Measurements from ENCODE around the gene ATP6V0E1. TPM values are rescaled to one million over a fixed set of nuclear protein-coding genes. Genes with fewer than 3 reads are reported as not detected.

Gene ATP6V0E1
- total and polyA plus RNA-seq, 2 donors (not counting 3 experiments of a cell fraction or from before 2014, with no cell fraction given) = 217 to 278 TPM

DNA sequence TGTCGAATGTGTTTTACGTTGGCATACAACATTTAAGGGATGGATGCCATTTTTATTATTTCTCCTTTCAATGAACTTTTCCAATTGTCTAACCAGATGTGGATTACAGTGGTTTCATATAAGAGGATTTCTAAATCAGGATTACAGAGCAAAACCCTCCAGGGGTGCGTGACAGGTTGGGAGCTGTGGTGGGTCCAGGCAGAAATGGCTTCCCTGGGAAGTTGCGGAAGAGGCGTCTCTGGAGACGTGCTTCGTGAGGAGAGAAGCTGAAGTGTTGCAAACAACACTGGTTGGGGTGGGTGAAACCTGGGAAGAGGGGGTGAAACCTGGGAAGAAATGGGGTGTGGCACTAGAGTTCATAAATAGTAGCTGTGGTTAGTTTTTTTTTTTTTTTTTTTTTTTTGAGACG lies 28.8 kb upstream of the ATP6V0E1 start:
- dilution Hi-C loops (cut with MboI; ENCODE audit: extremely low pct_ligation_motif_present, low sequenced_read_pairs) (no loop called here), intact Hi-C loops (cut with micrococcal nuclease) (loop anchor here (1.0 to 5.0 kb wide), 3 partner anchors 11 to 378 kb away; no protein-coding TSS in a partner anchor)
- no peaks in the 10 kb centered on the region for H4K20me1 ChIP-seq (replicated peaks; ENCODE audit: control insufficient read depth, extremely low read depth, insufficient read depth, low read length)
- no peak for TF ChIP-seq MYC (IDR thresholded peaks at IDR 0.05; ENCODE audit: low read depth, low read length)
- no peak for TF ChIP-seq POLR2A (IDR thresholded peaks at IDR 0.05; ENCODE audit: low read depth, low read length)
- no peak for TF ChIP-seq FOS (IDR thresholded peaks at IDR 0.05; ENCODE audit: borderline replicate concordance, insufficient read depth, low read length)
- TF ChIP-seq, protein P1, sequence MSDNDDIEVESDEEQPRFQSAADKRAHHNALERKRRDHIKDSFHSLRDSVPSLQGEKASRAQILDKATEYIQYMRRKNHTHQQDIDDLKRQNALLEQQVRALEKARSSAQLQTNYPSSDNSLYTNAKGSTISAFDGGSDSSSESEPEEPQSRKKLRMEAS (IDR thresholded peaks at IDR 0.05; ENCODE audit: insufficient read depth, insufficient read length) = no peak
- no peak for TF ChIP-seq EZH2 (IDR thresholded peaks at IDR 0.05; ENCODE audit: borderline replicate concordance, low read depth, low read length, severe bottlenecking)
- TF ChIP-seq JUN (IDR thresholded peaks at IDR 0.05; ENCODE audit: borderline replicate concordance, insufficient read depth, insufficient read length, low read depth) = no peak
- no peak for TF ChIP-seq GATA2 (IDR thresholded peaks at IDR 0.05; ENCODE audit: insufficient read depth, insufficient read length, low read depth, low read length)
- TF ChIP-seq POLR2AphosphoS5 (IDR thresholded peaks at IDR 0.05; ENCODE audit: insufficient read depth, low read depth, low read length) = no peak
- TF ChIP-seq, protein P2, sequence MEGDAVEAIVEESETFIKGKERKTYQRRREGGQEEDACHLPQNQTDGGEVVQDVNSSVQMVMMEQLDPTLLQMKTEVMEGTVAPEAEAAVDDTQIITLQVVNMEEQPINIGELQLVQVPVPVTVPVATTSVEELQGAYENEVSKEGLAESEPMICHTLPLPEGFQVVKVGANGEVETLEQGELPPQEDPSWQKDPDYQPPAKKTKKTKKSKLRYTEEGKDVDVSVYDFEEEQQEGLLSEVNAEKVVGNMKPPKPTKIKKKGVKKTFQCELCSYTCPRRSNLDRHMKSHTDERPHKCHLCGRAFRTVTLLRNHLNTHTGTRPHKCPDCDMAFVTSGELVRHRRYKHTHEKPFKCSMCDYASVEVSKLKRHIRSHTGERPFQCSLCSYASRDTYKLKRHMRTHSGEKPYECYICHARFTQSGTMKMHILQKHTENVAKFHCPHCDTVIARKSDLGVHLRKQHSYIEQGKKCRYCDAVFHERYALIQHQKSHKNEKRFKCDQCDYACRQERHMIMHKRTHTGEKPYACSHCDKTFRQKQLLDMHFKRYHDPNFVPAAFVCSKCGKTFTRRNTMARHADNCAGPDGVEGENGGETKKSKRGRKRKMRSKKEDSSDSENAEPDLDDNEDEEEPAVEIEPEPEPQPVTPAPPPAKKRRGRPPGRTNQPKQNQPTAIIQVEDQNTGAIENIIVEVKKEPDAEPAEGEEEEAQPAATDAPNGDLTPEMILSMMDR (IDR thresholded peaks at IDR 0.05; ENCODE audit: extremely low read depth in 1 of 2, insufficient read depth in 1 of 2, low read depth in 1 of 2, low read length in 2 of 2) = no peak
- no peaks in the 10 kb centered on the region for H3K79me2 ChIP-seq (ENCODE audit: control insufficient read depth, insufficient read depth, low read length)
- H3K9ac ChIP-seq (replicated peaks; ENCODE audit: extremely low read depth, insufficient read depth, low read length) = no peak overlapping the region
- ChIA-PET POLR2A (no interaction called here), CTCF (interaction anchor here (0.9 to 1.0 kb wide), 2 partner anchors 238 to 240 kb away, joined by 3 to 4 read pairs; no protein-coding TSS in a partner anchor)
- peaks cover 14% of the 10 kb centered on the region for H3K4me1 ChIP-seq (ENCODE audit: control insufficient read depth, extremely low read depth, insufficient read depth, low read length)
- no peaks in the 10 kb centered on the region for H3K9me3 ChIP-seq (replicated peaks; ENCODE audit: control insufficient read depth, insufficient read depth, low read length)
- peak overlapping the region; percentile 33 for H3K27ac ChIP-seq (ENCODE audit: insufficient read depth, low read depth, low read length)
- DNase-seq (ENCODE audit: low read depth, low spot score) (no peak), FAIRE-seq (no peak)
- H3K36me3 ChIP-seq (ENCODE audit: control insufficient read depth in 2 of 2, extremely low read depth in 1 of 2, insufficient read depth in 2 of 2, low read length in 2 of 2) = peaks cover 0 to 11% of the 10 kb centered on the region in 2 experiments
- H3K9me1 ChIP-seq (replicated peaks; ENCODE audit: control insufficient read depth, extremely low read depth, insufficient read depth, low read length) = no peaks in the 10 kb centered on the region
- no peaks in the 10 kb centered on the region for H3K27me3 ChIP-seq (ENCODE audit: control insufficient read depth in 2 of 2, insufficient read depth in 2 of 2, low read length in 2 of 2)
- no peak overlapping the region for H2AFZ ChIP-seq (ENCODE audit: low read depth, low read length)
- H3K4me2 ChIP-seq (ENCODE audit: insufficient read depth, low read length) = no peak overlapping the region
- no TSS peak for BruUV-seq (replicated peaks)
- H3K4me3 ChIP-seq (replicated peaks in 1 of 3; ENCODE audit: insufficient read depth in 1 of 3, low read depth in 1 of 3, low read length in 3 of 3) = no peak overlapping the region

All from endothelial cell of umbilical vein (primary cell).